ENCODE data around the gene TWF2. TPM values are rescaled to one million over a fixed set of nuclear protein-coding genes. Genes with fewer than 3 reads are reported as not detected.

The TWF2 gene
- total and polyA plus RNA-seq, 2 donors from 2014 or later: 44.0 to 59.9 TPM

DNA sequence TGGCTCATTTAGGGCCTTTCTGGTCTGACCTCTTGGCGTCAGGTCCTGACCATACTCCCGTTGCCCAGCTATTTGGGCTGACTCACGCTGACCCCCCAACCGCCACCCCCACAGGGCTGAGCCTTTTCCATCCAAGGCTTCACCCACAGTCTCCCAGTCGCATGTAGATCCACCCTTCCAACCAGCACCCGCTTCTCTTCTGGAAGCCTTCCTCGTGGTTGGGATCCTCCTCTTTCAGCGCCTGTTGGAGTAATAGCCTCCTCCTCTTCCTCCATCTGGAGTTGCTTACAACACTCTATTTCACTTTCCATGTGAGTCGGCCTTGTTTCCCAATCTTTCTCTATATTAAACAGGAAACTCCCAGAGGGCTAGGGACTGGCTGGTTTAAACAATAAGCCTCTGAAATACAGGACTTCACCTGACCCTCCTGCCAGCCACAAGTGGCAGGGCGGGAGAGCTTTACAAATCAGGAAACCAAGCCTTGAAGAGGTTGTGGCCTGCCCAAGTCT lies 43.1 kb downstream of the TWF2 start:
- Histone ChIP-seq H3K27me3 (ENCODE audit: control insufficient read depth, insufficient read depth, low read length) (no peaks in the 10 kb centered on the region), H3K27ac (ENCODE audit: low read depth in 2 of 2, low read length in 2 of 2) (no peak overlapping the region), H3K4me1 (ENCODE audit: control insufficient read depth in 2 of 3, insufficient read depth in 2 of 3, low read depth in 1 of 3, low read length in 3 of 3) (peaks cover 3 to 18% (median 17%) of the 10 kb centered on the region in 3 donors), H3K4me3 (ENCODE audit: low read length in 3 of 3) (no peak overlapping the region), H3K9me3 (ENCODE audit: control insufficient read depth in 2 of 3, insufficient read depth in 1 of 3, low read length in 3 of 3) (no peaks in the 10 kb centered on the region), H3K36me3 (ENCODE audit: control insufficient read depth in 2 of 3, insufficient read depth in 3 of 3, low read length in 3 of 3) (peaks cover 0 to 3% (median 0%) of the 10 kb centered on the region in 3 donors), H3K9ac (ENCODE audit: low read length in 3 of 3) (no peak overlapping the region)
- FAIRE-seq (no peak), DNase-seq (no peak)
- intact Hi-C loops (cut with DNase I): no loop called here
- TF ChIP-seq, protein P1, sequence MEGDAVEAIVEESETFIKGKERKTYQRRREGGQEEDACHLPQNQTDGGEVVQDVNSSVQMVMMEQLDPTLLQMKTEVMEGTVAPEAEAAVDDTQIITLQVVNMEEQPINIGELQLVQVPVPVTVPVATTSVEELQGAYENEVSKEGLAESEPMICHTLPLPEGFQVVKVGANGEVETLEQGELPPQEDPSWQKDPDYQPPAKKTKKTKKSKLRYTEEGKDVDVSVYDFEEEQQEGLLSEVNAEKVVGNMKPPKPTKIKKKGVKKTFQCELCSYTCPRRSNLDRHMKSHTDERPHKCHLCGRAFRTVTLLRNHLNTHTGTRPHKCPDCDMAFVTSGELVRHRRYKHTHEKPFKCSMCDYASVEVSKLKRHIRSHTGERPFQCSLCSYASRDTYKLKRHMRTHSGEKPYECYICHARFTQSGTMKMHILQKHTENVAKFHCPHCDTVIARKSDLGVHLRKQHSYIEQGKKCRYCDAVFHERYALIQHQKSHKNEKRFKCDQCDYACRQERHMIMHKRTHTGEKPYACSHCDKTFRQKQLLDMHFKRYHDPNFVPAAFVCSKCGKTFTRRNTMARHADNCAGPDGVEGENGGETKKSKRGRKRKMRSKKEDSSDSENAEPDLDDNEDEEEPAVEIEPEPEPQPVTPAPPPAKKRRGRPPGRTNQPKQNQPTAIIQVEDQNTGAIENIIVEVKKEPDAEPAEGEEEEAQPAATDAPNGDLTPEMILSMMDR (IDR thresholded peaks at IDR 0.05; ENCODE audit: borderline replicate concordance, extremely low read depth, insufficient read depth): no peak

DNA sequence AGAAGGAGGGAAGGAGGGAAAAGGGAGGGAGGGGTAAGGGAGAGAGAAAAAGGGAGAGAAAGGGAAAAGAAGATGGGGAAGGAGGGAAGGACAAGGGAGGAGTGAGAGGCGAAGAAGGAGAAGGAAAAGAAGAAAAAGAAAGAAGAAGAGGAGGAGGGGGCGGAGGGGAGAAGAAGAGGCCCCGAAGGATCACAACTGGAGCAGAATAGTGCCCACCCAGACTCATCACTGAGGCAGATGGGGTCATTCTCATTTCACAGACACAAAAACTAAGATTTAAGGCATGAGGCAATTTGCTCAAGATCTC lies 43.7 kb downstream of the TWF2 start:
- intact Hi-C loops (cut with DNase I): no loop called here

DNA sequence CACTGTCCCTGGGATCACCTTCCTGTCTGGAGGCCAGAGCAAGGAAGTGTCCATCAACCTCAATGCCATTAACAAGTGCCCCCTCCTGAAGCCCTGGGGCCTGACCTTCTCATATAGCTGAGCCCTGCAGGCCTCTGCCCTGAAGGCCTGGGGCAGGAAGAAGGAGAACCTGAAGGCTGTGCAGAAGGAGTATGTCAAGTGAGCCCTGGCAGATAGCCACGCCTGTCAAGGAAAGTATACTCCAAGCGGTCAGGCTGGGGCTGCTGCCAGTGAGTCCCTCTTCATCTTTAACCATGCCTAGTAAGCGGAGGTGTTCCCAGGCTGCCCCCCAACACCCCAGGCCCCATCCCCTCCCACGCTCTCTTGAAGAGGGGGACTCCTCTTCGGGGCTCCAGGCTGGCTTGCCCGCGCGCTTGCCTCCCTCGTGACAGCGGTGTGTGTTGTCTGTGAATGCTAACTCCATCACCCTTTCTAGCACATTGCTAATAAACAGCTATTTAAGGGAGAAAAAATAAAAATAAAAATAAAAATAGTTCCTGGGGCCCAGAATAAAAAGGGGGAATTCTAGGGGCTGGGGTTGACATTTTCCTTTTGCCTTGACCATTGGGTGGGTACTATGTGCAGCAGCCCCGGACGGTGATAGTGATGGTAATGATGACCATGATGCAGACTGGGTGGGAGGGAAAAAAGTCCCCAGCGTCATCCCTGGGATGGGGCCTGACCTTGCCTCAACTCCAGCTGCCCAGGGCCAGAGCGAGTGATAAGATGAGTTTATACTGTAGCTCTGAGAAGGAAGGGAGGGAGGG lies 44.3 kb downstream of the TWF2 start:
- Histone ChIP-seq H3K4me3 (ENCODE audit: low read length in 3 of 3) (no peak overlapping the region), H3K4me1 (ENCODE audit: control insufficient read depth in 2 of 3, insufficient read depth in 2 of 3, low read depth in 1 of 3, low read length in 3 of 3) (peaks cover 3 to 28% (median 18%) of the 10 kb centered on the region in 3 donors), H3K27ac (ENCODE audit: low read depth in 2 of 2, low read length in 2 of 2) (no peak overlapping the region), H3K27me3 (ENCODE audit: control insufficient read depth, insufficient read depth, low read length) (no peaks in the 10 kb centered on the region), H3K9me3 (ENCODE audit: control insufficient read depth in 2 of 3, insufficient read depth in 1 of 3, low read length in 3 of 3) (no peaks in the 10 kb centered on the region), H3K36me3 (ENCODE audit: control insufficient read depth in 2 of 3, insufficient read depth in 3 of 3, low read length in 3 of 3) (peaks cover 0 to 3% (median 0%) of the 10 kb centered on the region in 3 donors), H3K9ac (ENCODE audit: low read length in 3 of 3) (no peak overlapping the region)
- intact Hi-C loops (cut with DNase I): no loop called here
- peak; percentile 52 to 87 (median 58) for DNase-seq
- TF ChIP-seq, protein P1 (IDR thresholded peaks at IDR 0.05; ENCODE audit: borderline replicate concordance, extremely low read depth, insufficient read depth): no peak
- no peak for FAIRE-seq

More for the DNA sequence above, 43.7 kb downstream of the TWF2 start:
- Histone ChIP-seq H3K4me1 (ENCODE audit: control insufficient read depth in 2 of 3, insufficient read depth in 2 of 3, low read depth in 1 of 3, low read length in 3 of 3) (peaks cover 3 to 22% (median 18%) of the 10 kb centered on the region in 3 donors), H3K9me3 (ENCODE audit: control insufficient read depth in 2 of 3, insufficient read depth in 1 of 3, low read length in 3 of 3) (no peaks in the 10 kb centered on the region), H3K9ac (ENCODE audit: low read length in 3 of 3) (no peak overlapping the region), H3K27ac (ENCODE audit: low read depth in 2 of 2, low read length in 2 of 2) (no peak overlapping the region), H3K27me3 (ENCODE audit: control insufficient read depth, insufficient read depth, low read length) (no peaks in the 10 kb centered on the region), H3K36me3 (ENCODE audit: control insufficient read depth in 2 of 3, insufficient read depth in 3 of 3, low read length in 3 of 3) (peaks cover 0 to 3% (median 0%) of the 10 kb centered on the region in 3 donors), H3K4me3 (ENCODE audit: low read length in 3 of 3) (no peak overlapping the region)
- TF ChIP-seq, protein P1 (IDR thresholded peaks at IDR 0.05; ENCODE audit: borderline replicate concordance, extremely low read depth, insufficient read depth): no peak
- FAIRE-seq (no peak), DNase-seq (no peak)
